ENCODE results near the gene LYPLAL1. TPM values are rescaled to one million over a fixed set of nuclear protein-coding genes. Genes with fewer than 3 reads are reported as not detected.

Gene LYPLAL1
- total and polyA plus RNA-seq, 2 of the 13 experiments (the other 11 are each of a cell fraction or from before 2014, with no cell fraction given), result 17.0 to 31.6 TPM

DNA sequence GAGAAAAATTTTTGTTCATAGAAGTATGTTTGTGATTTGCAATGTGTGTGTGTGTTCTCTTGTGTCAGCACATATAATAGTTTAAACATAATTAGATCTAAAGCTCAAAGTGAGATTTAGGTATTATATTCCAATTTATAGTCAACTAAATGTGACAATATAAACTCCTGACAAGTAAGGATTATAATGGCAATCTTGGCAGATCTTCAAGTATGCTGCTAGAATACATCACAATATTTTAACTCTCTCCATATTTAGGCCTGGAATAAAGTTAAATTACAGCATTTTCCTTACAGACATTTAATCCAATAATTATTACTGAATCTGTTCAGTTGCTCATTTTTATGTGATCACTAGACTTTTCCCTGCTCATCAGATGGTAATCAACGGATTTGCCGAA is 65.8 kb downstream of the LYPLAL1 start:
- in situ Hi-C loops (cut with HindIII; ENCODE audit: extremely low pct_ligation_motif_present, low pct_unique_long_range_greater_than_20kb), result no loop called here
- no peaks in the 10 kb centered on the region for H4K20me1 ChIP-seq (ENCODE audit: insufficient read depth, low read length)
- intact Hi-C loops (cut with micrococcal nuclease; ENCODE audit: unreplicated experiment), result no loop called here
- peaks cover 16% of the 10 kb centered on the region for H3K4me1 ChIP-seq (ENCODE audit: insufficient read depth, low read length)
- no peak for TF ChIP-seq RARG (CRISPR knock-in tag; IDR thresholded peaks at IDR 0.05; ENCODE audit: low read depth)
- TF ChIP-seq ZNF431 (CRISPR knock-in tag; IDR thresholded peaks at IDR 0.05; ENCODE audit: borderline replicate concordance, low read depth), result no peak
- TF ChIP-seq, protein P1, sequence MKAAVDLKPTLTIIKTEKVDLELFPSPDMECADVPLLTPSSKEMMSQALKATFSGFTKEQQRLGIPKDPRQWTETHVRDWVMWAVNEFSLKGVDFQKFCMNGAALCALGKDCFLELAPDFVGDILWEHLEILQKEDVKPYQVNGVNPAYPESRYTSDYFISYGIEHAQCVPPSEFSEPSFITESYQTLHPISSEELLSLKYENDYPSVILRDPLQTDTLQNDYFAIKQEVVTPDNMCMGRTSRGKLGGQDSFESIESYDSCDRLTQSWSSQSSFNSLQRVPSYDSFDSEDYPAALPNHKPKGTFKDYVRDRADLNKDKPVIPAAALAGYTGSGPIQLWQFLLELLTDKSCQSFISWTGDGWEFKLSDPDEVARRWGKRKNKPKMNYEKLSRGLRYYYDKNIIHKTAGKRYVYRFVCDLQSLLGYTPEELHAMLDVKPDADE (CRISPR knock-in tag; IDR thresholded peaks at IDR 0.05), result no peak
- no peak for TF ChIP-seq ZNF570 (CRISPR knock-in tag; IDR thresholded peaks at IDR 0.05; ENCODE audit: borderline replicate concordance)
- TF ChIP-seq, protein P2, sequence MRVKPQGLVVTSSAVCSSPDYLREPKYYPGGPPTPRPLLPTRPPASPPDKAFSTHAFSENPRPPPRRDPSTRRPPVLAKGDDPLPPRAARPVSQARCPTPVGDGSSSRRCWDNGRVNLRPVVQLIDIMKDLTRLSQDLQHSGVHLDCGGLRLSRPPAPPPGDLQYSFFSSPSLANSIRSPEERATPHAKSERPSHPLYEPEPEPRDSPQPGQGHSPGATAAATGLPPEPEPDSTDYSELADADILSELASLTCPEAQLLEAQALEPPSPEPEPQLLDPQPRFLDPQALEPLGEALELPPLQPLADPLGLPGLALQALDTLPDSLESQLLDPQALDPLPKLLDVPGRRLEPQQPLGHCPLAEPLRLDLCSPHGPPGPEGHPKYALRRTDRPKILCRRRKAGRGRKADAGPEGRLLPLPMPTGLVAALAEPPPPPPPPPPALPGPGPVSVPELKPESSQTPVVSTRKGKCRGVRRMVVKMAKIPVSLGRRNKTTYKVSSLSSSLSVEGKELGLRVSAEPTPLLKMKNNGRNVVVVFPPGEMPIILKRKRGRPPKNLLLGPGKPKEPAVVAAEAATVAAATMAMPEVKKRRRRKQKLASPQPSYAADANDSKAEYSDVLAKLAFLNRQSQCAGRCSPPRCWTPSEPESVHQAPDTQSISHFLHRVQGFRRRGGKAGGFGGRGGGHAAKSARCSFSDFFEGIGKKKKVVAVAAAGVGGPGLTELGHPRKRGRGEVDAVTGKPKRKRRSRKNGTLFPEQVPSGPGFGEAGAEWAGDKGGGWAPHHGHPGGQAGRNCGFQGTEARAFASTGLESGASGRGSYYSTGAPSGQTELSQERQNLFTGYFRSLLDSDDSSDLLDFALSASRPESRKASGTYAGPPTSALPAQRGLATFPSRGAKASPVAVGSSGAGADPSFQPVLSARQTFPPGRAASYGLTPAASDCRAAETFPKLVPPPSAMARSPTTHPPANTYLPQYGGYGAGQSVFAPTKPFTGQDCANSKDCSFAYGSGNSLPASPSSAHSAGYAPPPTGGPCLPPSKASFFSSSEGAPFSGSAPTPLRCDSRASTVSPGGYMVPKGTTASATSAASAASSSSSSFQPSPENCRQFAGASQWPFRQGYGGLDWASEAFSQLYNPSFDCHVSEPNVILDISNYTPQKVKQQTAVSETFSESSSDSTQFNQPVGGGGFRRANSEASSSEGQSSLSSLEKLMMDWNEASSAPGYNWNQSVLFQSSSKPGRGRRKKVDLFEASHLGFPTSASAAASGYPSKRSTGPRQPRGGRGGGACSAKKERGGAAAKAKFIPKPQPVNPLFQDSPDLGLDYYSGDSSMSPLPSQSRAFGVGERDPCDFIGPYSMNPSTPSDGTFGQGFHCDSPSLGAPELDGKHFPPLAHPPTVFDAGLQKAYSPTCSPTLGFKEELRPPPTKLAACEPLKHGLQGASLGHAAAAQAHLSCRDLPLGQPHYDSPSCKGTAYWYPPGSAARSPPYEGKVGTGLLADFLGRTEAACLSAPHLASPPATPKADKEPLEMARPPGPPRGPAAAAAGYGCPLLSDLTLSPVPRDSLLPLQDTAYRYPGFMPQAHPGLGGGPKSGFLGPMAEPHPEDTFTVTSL (CRISPR knock-in tag; IDR thresholded peaks at IDR 0.05; ENCODE audit: borderline replicate concordance), result no peak
- TF ChIP-seq, protein P3, sequence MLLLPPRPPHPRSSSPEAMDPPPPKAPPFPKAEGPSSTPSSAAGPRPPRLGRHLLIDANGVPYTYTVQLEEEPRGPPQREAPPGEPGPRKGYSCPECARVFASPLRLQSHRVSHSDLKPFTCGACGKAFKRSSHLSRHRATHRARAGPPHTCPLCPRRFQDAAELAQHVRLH (CRISPR knock-in tag; IDR thresholded peaks at IDR 0.05; ENCODE audit: borderline replicate concordance, low read depth), result no peak
- TF ChIP-seq IRX3 (CRISPR knock-in tag; IDR thresholded peaks at IDR 0.05; ENCODE audit: borderline replicate concordance, low read depth), result no peak
- no peak for TF ChIP-seq JARID2 (CRISPR knock-in tag; IDR thresholded peaks at IDR 0.05; ENCODE audit: insufficient replicate concordance)
- no peak for TF ChIP-seq KLF12 (CRISPR knock-in tag; IDR thresholded peaks at IDR 0.05; ENCODE audit: borderline replicate concordance)
- TF ChIP-seq, protein P4, sequence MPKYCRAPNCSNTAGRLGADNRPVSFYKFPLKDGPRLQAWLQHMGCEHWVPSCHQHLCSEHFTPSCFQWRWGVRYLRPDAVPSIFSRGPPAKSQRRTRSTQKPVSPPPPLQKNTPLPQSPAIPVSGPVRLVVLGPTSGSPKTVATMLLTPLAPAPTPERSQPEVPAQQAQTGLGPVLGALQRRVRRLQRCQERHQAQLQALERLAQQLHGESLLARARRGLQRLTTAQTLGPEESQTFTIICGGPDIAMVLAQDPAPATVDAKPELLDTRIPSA (CRISPR knock-in tag; IDR thresholded peaks at IDR 0.05; ENCODE audit: borderline replicate concordance), result no peak
- TF ChIP-seq ZEB1 (IDR thresholded peaks at IDR 0.05; ENCODE audit: insufficient replicate concordance, low read depth), result no peak
- no peak for TF ChIP-seq RBM39 (IDR thresholded peaks at IDR 0.05; ENCODE audit: low read depth, low read length, poor library complexity, severe bottlenecking)
- TF ChIP-seq, protein P5, sequence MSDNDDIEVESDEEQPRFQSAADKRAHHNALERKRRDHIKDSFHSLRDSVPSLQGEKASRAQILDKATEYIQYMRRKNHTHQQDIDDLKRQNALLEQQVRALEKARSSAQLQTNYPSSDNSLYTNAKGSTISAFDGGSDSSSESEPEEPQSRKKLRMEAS (IDR thresholded peaks at IDR 0.05), result no peak
- no peak for TF ChIP-seq HDAC6 (IDR thresholded peaks at IDR 0.05; ENCODE audit: low read depth, low read length)
- FAIRE-seq, result no peak
- H3K27ac ChIP-seq (ENCODE audit: extremely low read length, insufficient read depth, low read length), result no peak overlapping the region
- no peak for DNase-seq (ENCODE audit: low spot score)
- 98% methylated on average over 2 of the region's 2 CpGs for WGBS (ENCODE audit: low lambda C conversion rate)
- no peaks in the 10 kb centered on the region for H3K79me2 ChIP-seq (ENCODE audit: insufficient read depth, low read length)
- no peak overlapping the region for H3K4me3 ChIP-seq (replicated peaks in 1 of 3; ENCODE audit: insufficient read depth in 1 of 3, low read depth in 2 of 3, low read length in 3 of 3)
- ATAC-seq, result no peak
- H3K27me3 ChIP-seq (ENCODE audit: control insufficient read depth in 1 of 2, insufficient read depth in 2 of 2, low read length in 2 of 2), result no peaks in the 10 kb centered on the region
- no peak overlapping the region for H3K9ac ChIP-seq (ENCODE audit: insufficient read depth, low read depth, low read length)
- CTCF ChIA-PET (ENCODE audit: low intra/inter-chr PET ratio, low total read pairs), result no interaction called here
- H3K9me3 ChIP-seq (ENCODE audit: low read length), result no peaks in the 10 kb centered on the region
- BruUV-seq (replicated peaks), result no TSS peak
- peaks cover 0 to 2% of the 10 kb centered on the region in 2 experiments; a peak in 2 of 5 replicates for H3K36me3 ChIP-seq (replicated peaks in 1 of 2; ENCODE audit: control insufficient read depth in 1 of 2, insufficient read depth in 2 of 2, low read length in 2 of 2)
- no peak overlapping the region for H3K4me2 ChIP-seq (ENCODE audit: low read depth, low read length)
- POLR2A ChIA-PET, result no interaction called here
- H2AFZ ChIP-seq (ENCODE audit: low read length), result no peak overlapping the region
